Measurements from ENCODE around the gene TAF1L.
"Not testable (repeated sequence)": the region's sequence is repeated elsewhere in the genome, so short reads cannot be mapped to it uniquely, and the experiment has no call there.

Gene TAF1L

GRCh38 chr9:32635362-32635761 lies at the start of gene TAF1L:
Gene TAF1L, minus strand, starts transcription at chr9:32635669. Its CDS starts 90 bp downstream, at chr9:32635579.
- no peak for DNase-seq

GRCh38 chr9:32681751-32682150 lies 46.3 kb upstream of the TAF1L start:
- no peak for DNase-seq

- DNase-seq = no peak
Measured at GRCh38 chr9:32677931-32678330, 42.5 kb upstream of the TAF1L start.

GRCh38 chr9:32672469-32672868 lies 37.0 kb upstream of the TAF1L start:
- no peak for DNase-seq

DNA sequence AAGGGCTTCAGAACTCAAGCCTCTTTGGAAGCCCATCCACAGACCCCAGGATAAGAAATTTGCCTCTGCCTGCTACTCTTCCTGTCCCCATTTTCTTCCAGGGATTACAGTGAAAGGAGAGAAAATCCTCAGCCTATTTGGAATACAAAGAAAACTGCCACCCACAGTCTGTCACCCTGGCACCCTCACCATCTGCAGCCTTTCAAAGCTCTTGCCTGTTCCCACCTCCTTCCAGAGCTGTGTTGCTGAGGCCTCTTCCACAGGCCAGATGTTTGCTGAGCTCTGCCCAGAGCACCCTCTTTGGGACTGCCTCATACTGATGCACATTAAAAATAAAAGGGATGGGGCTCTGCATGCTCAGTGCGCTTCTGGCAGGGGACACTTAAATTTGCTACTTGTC lies 35.9 kb upstream of the TAF1L start:
- DNase-seq = no peak

- no peak for DNase-seq
Measured at GRCh38 chr9:32665101-32665500, 29.6 kb upstream of the TAF1L start.

- no peak for DNase-seq
Measured at GRCh38 chr9:32663741-32664140, 28.3 kb upstream of the TAF1L start.

- no peak for DNase-seq
Measured at GRCh38 chr9:32647671-32648070, 12.2 kb upstream of the TAF1L start.

GRCh38 chr9:32644698-32645097 lies 9.2 kb upstream of the TAF1L start:
- DNase-seq = no peak

- DNase-seq = not testable (repeated sequence)
Measured at GRCh38 chr9:32633151-32633550, 2.3 kb downstream of the TAF1L start.

DNA sequence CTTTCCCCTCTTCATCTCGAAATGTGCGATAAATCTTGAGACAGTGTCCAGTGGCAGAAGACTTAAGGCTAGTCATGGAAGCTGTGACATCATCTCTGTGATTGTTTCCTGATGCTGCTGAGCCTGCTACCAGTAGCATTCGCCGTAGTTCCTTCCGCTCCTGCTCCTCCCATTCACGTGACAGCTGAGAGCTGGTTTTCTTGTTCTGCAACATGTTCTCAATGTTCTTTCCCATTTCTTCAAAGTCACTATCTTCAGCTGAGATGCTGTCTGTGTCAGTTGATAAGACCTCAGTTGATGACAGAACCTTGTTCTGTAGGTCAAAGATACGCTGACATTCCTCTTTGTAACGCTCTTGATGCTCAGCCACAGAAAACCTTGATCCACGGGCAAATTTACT lies 3.5 kb downstream of the TAF1L start:
- no peak for DNase-seq

DNA sequence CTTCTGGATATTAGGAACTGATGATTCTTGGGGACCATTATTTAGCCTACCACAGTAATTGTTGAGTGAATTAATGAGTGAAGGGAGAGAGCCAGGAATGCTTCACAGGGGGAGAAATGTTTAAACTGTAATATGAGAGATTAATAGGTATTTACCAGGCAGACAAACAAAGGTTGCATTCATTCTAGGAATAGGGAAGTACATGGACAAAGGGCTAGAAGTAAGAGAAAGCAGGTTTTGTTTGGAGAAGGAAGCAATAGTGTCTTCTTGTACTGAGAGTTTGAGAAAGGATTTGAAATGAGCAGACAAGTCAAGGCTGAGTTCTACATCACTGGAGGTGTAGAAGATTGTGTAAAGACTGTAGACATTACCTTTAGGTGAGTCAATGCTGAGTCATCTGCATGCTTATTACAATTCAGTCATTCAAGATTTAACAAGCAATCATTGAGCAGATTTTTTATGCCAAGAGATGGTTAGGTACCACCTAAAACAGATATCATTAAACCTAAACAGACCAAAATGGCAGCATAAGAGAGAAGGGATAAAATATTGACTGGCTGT lies 8.0 kb downstream of the TAF1L start:
- no peak for DNase-seq

DNA sequence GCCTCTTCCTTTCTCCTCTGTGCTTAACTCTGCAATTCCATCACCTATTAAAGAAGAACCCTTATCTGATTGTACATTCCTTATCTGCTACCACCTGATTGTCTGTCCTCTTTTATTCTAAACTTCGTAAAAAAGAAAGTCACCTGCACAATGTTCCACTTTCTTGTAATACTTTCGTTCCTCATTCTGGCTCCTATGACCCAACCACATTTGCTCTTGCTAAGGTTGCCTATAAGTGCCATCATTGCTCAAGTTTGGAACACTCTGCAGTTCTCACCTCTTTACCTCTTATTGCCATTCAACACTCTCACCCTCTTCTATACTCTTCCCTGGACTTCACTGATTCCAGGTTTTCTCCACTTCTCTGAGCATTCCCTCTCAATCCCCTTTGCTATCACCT lies 10.1 kb downstream of the TAF1L start:
- DNase-seq = no peak

DNA sequence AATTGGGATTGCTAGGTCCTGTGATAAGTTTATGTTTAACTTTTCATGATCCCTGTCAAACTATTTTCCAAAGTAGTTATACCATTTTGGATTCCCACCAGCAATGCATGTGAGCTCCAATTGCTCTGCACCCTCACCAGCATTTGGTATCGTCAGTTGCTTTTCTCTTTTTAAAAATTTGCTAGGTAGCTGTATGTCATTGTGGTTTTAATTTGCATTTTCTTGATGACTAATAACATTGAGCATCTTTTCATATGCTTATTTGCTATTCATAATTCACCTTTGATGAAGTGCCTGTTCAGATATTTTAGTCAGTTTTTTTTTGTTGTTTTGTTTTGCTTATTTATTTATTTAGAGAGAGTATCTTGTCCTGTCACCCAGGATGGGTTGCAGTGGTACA lies 12.5 kb downstream of the TAF1L start:
- no peak for DNase-seq

GRCh38 chr9:32618261-32618660 lies 17.2 kb downstream of the TAF1L start:
- no peak for DNase-seq

DNA sequence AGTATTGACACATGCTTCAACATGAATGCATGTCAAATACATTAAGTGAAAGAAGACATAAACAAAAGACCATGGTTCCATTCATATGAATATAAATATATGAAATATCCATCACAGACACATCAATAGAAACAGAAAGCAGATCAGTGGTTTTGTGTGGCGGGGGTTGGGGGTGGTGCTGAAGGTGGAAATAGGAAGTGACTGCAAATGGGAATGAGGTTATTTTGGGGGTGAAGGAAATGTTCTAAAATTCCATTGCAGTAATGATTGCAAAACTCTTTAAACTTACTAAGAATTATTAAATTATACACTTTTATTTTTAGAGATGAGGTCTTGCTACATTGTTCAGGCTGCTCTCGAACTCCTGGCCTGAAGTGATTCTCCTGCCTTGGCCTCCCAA lies 28.7 kb downstream of the TAF1L start:
- DNase-seq = no peak

DNA sequence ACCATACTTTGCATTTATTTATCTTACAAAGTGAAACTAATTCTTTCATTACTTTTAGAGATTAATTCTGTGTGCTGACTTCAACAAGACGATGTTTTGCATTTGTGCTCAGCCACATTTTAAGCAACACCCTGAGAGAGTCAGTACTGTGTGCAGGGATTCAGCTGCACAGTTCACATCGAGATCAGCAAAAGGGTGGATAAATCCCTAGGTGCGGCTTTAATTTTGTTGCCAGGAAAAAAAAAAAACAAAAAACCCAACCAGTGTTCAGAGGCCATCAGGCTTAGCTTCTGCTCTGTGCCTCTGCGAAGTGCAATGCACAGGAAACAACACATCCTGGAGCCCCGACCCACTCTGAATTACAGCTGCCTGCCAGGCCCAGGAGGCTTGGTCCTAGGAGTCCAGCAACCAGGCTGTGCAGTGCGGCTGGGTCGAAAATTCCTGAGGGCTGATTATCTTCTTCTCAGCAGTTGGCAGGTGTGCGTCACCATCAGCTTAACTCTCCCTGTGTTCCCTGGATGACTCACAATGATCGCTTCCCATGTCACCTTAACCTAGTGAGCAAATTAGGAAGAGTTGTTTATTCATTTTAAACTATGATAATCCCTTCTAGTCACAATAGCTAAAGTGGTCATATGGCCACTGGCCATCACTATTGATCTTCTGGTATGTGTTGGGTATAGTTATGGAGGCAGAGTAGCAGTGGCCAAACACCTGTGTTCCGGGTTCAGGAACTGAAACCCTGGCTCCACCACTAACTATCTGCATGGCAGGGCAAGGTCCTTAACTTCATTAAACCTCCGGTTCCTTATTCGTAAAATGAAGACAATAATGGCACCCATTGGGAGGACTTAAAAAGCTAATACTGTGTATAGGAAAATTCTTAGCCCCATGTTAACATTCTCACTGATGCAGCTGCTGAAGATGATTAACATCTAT lies 31.3 kb downstream of the TAF1L start:
- DNase-seq = no peak

DNA sequence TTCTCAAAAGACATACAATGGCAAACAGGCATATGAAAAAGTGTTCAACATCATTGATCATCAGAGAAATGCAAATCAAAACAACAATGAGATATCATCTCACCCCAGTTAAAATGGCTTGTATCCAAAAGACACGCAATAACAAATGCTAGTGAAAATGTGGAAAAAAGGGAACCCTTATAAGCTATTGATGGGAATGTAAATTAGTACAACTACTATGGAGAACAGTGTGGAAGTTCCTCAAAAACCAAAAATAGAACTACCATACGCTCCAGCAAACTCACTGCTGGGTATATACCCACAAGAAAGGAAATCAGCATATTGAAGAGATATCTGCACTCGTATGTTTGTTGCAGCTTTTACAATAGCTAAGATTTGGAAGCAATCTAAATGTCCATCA lies 36.4 kb downstream of the TAF1L start:
- DNase-seq = not testable (repeated sequence)

- no peak for DNase-seq
Measured at GRCh38 chr9:32596936-32597335, 38.5 kb downstream of the TAF1L start.

- no peak for DNase-seq
Measured at GRCh38 chr9:32596096-32596865, 39.2 kb downstream of the TAF1L start.

GRCh38 chr9:32590898-32591297 lies 44.6 kb downstream of the TAF1L start:
- DNase-seq = no peak

GRCh38 chr9:32590476-32590875 lies 45.0 kb downstream of the TAF1L start:
- no peak for DNase-seq

GRCh38 chr9:32589083-32589723 lies 46.3 kb downstream of the TAF1L start:
- peak; percentile 21 for DNase-seq
